Stomach (tissue), 9 donors: ENCODE measurements around the gene CLIC5. TPM values are rescaled to one million over a fixed set of nuclear protein-coding genes. Genes with fewer than 3 reads are reported as not detected.

Experiments
- DNase-seq, 2 donors: peaks; one replicate each; pipeline versions ENCODE4 v3.0.0 to v3.0.0-alpha.2; 2013 to 2019
- H3K27ac ChIP-seq, 5 donors: fragments of 200-600 bp in 4 of 5; sonication (generic) in 4 of 5; one replicate each; pipeline ENCODE4 v1.5.1; 2013 to 2019; ENCODE audit warnings: mild to moderate bottlenecking in 1 of 5, moderate library complexity in 1 of 5
- H3K27me3 ChIP-seq, 3 donors: fragments of 200-600 bp; sonication (generic); one replicate each; pipeline ENCODE4 v1.5.1; 2017 to 2019; ENCODE audit warnings: mixed run types in 1 of 3
- H3K36me3 ChIP-seq, 4 donors: fragments of 200-600 bp; sonication (generic); 1 replicate in 3 of 4; 2 replicates in 1 of 4; pipeline ENCODE4 v1.5.1; 2016 to 2019
- H3K4me1 ChIP-seq, 4 donors: fragments of 200-600 bp; sonication (generic); one replicate each; pipeline ENCODE4 v1.5.1; 2016 to 2019
- H3K4me3 ChIP-seq, 4 donors: fragments of 200-600 bp; sonication (generic) in 3 of 4; one replicate each; pipeline ENCODE4 v1.5.1; 2016 to 2019; ENCODE audit warnings: mild to moderate bottlenecking in 1 of 4
- H3K9me3 ChIP-seq, 4 donors: fragments of 200-600 bp; sonication (generic); one replicate each; pipeline ENCODE4 v1.5.1; 2016 to 2019
- EP300 ChIP-seq: sonication (generic); formaldehyde crosslinking; IDR thresholded peaks from one replicate; pipeline ENCODE4 v1.6.1; 2017; ENCODE audit warnings: antibody characterized with exemption
- POLR2A ChIP-seq, 4 donors: fragments of 450-650 bp; IDR thresholded peaks; one replicate each; pipeline ENCODE4 v1.6.1; 2016; ENCODE audit warnings: antibody characterized with exemption in 4 of 4, control low read depth in 2 of 4, mild to moderate bottlenecking in 1 of 4, moderate library complexity in 1 of 4
- POLR2AphosphoS5 ChIP-seq, 3 donors: sonication (generic); formaldehyde crosslinking; IDR thresholded peaks; one replicate each; pipeline ENCODE4 v1.6.1; 2016; ENCODE audit warnings: antibody characterized with exemption in 3 of 3
- WGBS, 5 donors: extraction: QIAGEN DNeasy Blood & Tissue Kit in 3 of 5; methylation state at CpG; one replicate each; pipeline versions ENCODE4 v1.1.5 to v1.1.7; 2013 to 2018; 5-methylcytosine and 5-hydroxymethylcytosine counted together
- intact Hi-C: fragments of 100-400 bp; cut with DNase I; formaldehyde crosslinking; loops from one replicate; pipeline ENCODE4 v1.15.1; 2023; ENCODE audit warnings: low total_unique reads
- polyA plus RNA-seq, 3 donors: library from polyadenylated mRNA; stranded (reverse); fragments of 200-250 nt; gene quantifications; one replicate each; pipeline ENCODE4 v1.2.3, GENCODE V29; 2013
- total RNA-seq, 5 donors: library from RNA; depleted of rRNA; stranded (reverse); fragments of >200 nt; gene quantifications; one replicate each; pipeline versions ENCODE4 v1.1.0 to v1.2.3, GENCODE V29; 2014 to 2016
- TF ChIP-seq, protein P1 (sequence below), 7 experiments: fragments of 450-650 bp in 4 of 7; fragments of 200-600 bp in 3 of 7; sonication (generic) in 3 of 7; IDR thresholded peaks; one replicate each; pipeline ENCODE4 v1.5.1; 2016 to 2019; ENCODE audit warnings: antibody characterized with exemption in 7 of 7, control low read depth in 2 of 7, mild to moderate bottlenecking in 1 of 7
- donor health status: healthy with polysubstance abuse.
- donor health status: Bipolar disorder and iron deficiency.
- donor health status: healthy.

The CLIC5 gene
- total and polyA plus RNA-seq, 8 donors, result 0.19 to 30.4 (median 2.0) TPM; not detected in 1

DNA sequence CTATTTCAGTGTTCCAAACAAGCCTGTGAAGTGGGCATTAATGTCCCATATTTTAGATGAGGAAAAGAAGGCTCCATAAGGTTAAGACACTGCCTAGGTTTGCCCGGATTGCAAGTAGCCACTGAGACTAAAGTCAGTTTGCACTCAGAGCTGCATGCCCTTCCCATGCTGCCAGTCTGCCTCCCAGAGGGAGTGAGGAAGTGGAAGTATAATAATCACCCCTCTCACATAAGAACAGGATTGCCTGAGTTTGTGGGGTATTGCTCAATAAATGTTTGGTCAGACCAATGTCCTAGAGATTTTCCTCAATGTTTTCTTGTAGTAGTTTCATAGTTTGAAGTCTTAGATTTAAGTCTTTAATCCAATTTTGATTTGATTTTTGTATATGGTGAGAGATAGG lies 43.9 kb upstream of the CLIC5 start:
- WGBS, 5 donors, result 74 to 94% (median 91%) methylated on average over 1 of the region's 1 CpG
- intact Hi-C loops, result no loop called here
- H3K27me3 ChIP-seq, result peaks cover 0 to 8% (median 0%) of the 10 kb centered on the region in 3 donors
- H3K9me3 ChIP-seq, result peaks cover 0 to 16% (median 9%) of the 10 kb centered on the region in 4 donors
- H3K4me1 ChIP-seq, result peaks cover 0 to 6% (median 3%) of the 10 kb centered on the region in 4 donors
- no peaks in the 10 kb centered on the region for H3K36me3 ChIP-seq
- no peak overlapping the region for H3K4me3 ChIP-seq
- no peak for DNase-seq
- no peak overlapping the region for H3K27ac ChIP-seq
- TF ChIP-seq EP300, result no peak
- no peak for TF ChIP-seq POLR2AphosphoS5 (IDR thresholded peaks at IDR 0.05)
- TF ChIP-seq, protein P1, sequence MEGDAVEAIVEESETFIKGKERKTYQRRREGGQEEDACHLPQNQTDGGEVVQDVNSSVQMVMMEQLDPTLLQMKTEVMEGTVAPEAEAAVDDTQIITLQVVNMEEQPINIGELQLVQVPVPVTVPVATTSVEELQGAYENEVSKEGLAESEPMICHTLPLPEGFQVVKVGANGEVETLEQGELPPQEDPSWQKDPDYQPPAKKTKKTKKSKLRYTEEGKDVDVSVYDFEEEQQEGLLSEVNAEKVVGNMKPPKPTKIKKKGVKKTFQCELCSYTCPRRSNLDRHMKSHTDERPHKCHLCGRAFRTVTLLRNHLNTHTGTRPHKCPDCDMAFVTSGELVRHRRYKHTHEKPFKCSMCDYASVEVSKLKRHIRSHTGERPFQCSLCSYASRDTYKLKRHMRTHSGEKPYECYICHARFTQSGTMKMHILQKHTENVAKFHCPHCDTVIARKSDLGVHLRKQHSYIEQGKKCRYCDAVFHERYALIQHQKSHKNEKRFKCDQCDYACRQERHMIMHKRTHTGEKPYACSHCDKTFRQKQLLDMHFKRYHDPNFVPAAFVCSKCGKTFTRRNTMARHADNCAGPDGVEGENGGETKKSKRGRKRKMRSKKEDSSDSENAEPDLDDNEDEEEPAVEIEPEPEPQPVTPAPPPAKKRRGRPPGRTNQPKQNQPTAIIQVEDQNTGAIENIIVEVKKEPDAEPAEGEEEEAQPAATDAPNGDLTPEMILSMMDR (IDR thresholded peaks at IDR 0.05), result no peak
- no peak for TF ChIP-seq POLR2A (IDR thresholded peaks at IDR 0.05)

GRCh38 chr6:46058951-46059350 lies 43.3 kb upstream of the CLIC5 start:
- H3K27ac ChIP-seq, result no peak overlapping the region

DNA sequence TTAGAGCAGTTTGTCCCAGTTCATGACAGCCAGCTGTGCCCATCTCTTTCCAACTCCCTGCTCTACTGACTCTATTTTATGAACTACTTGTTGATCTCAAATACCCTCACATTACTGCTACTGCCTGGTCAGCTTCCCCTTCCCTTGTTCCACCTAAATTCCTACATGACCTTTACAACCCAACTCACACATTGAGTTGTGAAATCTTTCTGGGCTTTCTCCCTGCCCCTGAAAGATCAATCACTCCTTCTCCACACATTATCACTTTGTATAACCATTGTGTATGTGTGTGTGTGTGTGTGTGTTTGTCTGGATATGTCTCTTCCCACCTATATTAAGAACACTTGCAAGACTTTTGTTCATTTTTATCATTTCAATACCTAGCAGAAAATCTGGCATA lies 42.1 kb upstream of the CLIC5 start:
- H3K4me3 ChIP-seq, result no peak overlapping the region
- no peak for DNase-seq
- H3K36me3 ChIP-seq, result no peaks in the 10 kb centered on the region
- peaks cover 0 to 8% (median 0%) of the 10 kb centered on the region in 3 donors for H3K27me3 ChIP-seq
- intact Hi-C loops, result no loop called here
- peaks cover 0 to 6% (median 3%) of the 10 kb centered on the region in 4 donors for H3K4me1 ChIP-seq
- peaks cover 0 to 5% (median 4%) of the 10 kb centered on the region in 4 donors for H3K9me3 ChIP-seq
- H3K27ac ChIP-seq, result no peak overlapping the region
- TF ChIP-seq EP300 (no peak), POLR2AphosphoS5 (IDR thresholded peaks at IDR 0.05) (no peak), POLR2A (IDR thresholded peaks at IDR 0.05) (no peak)
- TF ChIP-seq, protein P1 (IDR thresholded peaks at IDR 0.05), result no peak

More at GRCh38 chr6:46058951-46059350, 43.3 kb upstream of the CLIC5 start:
- intact Hi-C loops, result no loop called here
- peaks cover 0 to 8% (median 0%) of the 10 kb centered on the region in 3 donors for H3K27me3 ChIP-seq
- WGBS, 5 donors, result 92 to 97% (median 94%) methylated on average over 1 of the region's 1 CpG
- no peaks in the 10 kb centered on the region for H3K36me3 ChIP-seq
- peaks cover 0 to 14% (median 9%) of the 10 kb centered on the region in 4 donors for H3K9me3 ChIP-seq
- peaks cover 0 to 6% (median 3%) of the 10 kb centered on the region in 4 donors for H3K4me1 ChIP-seq
- H3K4me3 ChIP-seq, result no peak overlapping the region
- TF ChIP-seq, protein P1 (IDR thresholded peaks at IDR 0.05), result no peak
- TF ChIP-seq POLR2A (IDR thresholded peaks at IDR 0.05), result no peak
- TF ChIP-seq POLR2AphosphoS5 (IDR thresholded peaks at IDR 0.05), result no peak
- TF ChIP-seq EP300, result no peak
- DNase-seq, result no peak

GRCh38 chr6:46056906-46057529 lies 41.4 kb upstream of the CLIC5 start:
- no peak overlapping the region for H3K27ac ChIP-seq
- TF ChIP-seq, protein P1 (IDR thresholded peaks at IDR 0.05), result no peak
- TF ChIP-seq EP300 (no peak), POLR2A (IDR thresholded peaks at IDR 0.05) (no peak), POLR2AphosphoS5 (IDR thresholded peaks at IDR 0.05) (no peak)
- WGBS, 5 donors, result 88 to 91% (median 89%) methylated on average over 4 of the region's 4 CpGs
- peaks cover 0 to 5% (median 4%) of the 10 kb centered on the region in 4 donors for H3K9me3 ChIP-seq
- DNase-seq, result no peak
- H3K36me3 ChIP-seq, result no peaks in the 10 kb centered on the region
- H3K4me3 ChIP-seq, result no peak overlapping the region
- intact Hi-C loops, result no loop called here
- peaks cover 0 to under 1% (median 0%) of the 10 kb centered on the region in 4 donors for H3K4me1 ChIP-seq
- peaks cover 0 to 8% (median 0%) of the 10 kb centered on the region in 3 donors for H3K27me3 ChIP-seq
